ENCODE results near the gene RPH3AL.

The RPH3AL gene

GRCh38 chr17:353213-353837 lies 718 bp upstream of the RPH3AL start:
- no peaks in the 10 kb centered on the region for H3K27me3 ChIP-seq (replicated peaks; ENCODE audit: control insufficient read depth, insufficient read depth, low read length, poor library complexity, severe bottlenecking)
- no peak overlapping the region for H3K27ac ChIP-seq (ENCODE audit: insufficient read depth, low read length, poor library complexity, severe bottlenecking)
- no peak for DNase-seq
- H3K4me3 ChIP-seq (ENCODE audit: insufficient read depth, low read depth, low read length, poor library complexity, severe bottlenecking), result no peak overlapping the region
- H3K4me1 ChIP-seq (ENCODE audit: control insufficient read depth, insufficient read depth, low read length, poor library complexity, severe bottlenecking), result no peaks in the 10 kb centered on the region
- H3K36me3 ChIP-seq (ENCODE audit: control insufficient read depth, insufficient read depth, low read length), result no peaks in the 10 kb centered on the region
- no peaks in the 10 kb centered on the region for H3K9me3 ChIP-seq (ENCODE audit: control insufficient read depth, low read length)

GRCh38 chr17:351875-352420 lies 659 bp downstream of the RPH3AL start:
- no peaks in the 10 kb centered on the region for H3K27me3 ChIP-seq (replicated peaks; ENCODE audit: control insufficient read depth, insufficient read depth, low read length, poor library complexity, severe bottlenecking)
- DNase-seq, result no peak
- H3K27ac ChIP-seq (ENCODE audit: insufficient read depth, low read length, poor library complexity, severe bottlenecking), result no peak overlapping the region
- no peaks in the 10 kb centered on the region for H3K9me3 ChIP-seq (ENCODE audit: control insufficient read depth, low read length)
- no peaks in the 10 kb centered on the region for H3K36me3 ChIP-seq (ENCODE audit: control insufficient read depth, insufficient read depth, low read length)
- H3K4me1 ChIP-seq (ENCODE audit: control insufficient read depth, insufficient read depth, low read length, poor library complexity, severe bottlenecking), result no peaks in the 10 kb centered on the region
- no peak overlapping the region for H3K4me3 ChIP-seq (ENCODE audit: insufficient read depth, low read depth, low read length, poor library complexity, severe bottlenecking)

GRCh38 chr17:351449-351738 lies 1.2 kb downstream of the RPH3AL start:
- Histone ChIP-seq H3K27ac (ENCODE audit: insufficient read depth, low read length, poor library complexity, severe bottlenecking) (no peak overlapping the region), H3K4me1 (ENCODE audit: control insufficient read depth, insufficient read depth, low read length, poor library complexity, severe bottlenecking) (no peaks in the 10 kb centered on the region), H3K9me3 (ENCODE audit: control insufficient read depth, low read length) (no peaks in the 10 kb centered on the region), H3K36me3 (ENCODE audit: control insufficient read depth, insufficient read depth, low read length) (no peaks in the 10 kb centered on the region), H3K4me3 (ENCODE audit: insufficient read depth, low read depth, low read length, poor library complexity, severe bottlenecking) (no peak overlapping the region), H3K27me3 (replicated peaks; ENCODE audit: control insufficient read depth, insufficient read depth, low read length, poor library complexity, severe bottlenecking) (no peaks in the 10 kb centered on the region)
- no peak for DNase-seq

- Histone ChIP-seq H3K27me3 (replicated peaks; ENCODE audit: control insufficient read depth, insufficient read depth, low read length, poor library complexity, severe bottlenecking) (no peaks in the 10 kb centered on the region), H3K36me3 (ENCODE audit: control insufficient read depth, insufficient read depth, low read length) (no peaks in the 10 kb centered on the region), H3K27ac (ENCODE audit: insufficient read depth, low read length, poor library complexity, severe bottlenecking) (no peak overlapping the region), H3K9me3 (ENCODE audit: control insufficient read depth, low read length) (no peaks in the 10 kb centered on the region), H3K4me3 (ENCODE audit: insufficient read depth, low read depth, low read length, poor library complexity, severe bottlenecking) (no peak overlapping the region), H3K4me1 (ENCODE audit: control insufficient read depth, insufficient read depth, low read length, poor library complexity, severe bottlenecking) (no peaks in the 10 kb centered on the region)
- DNase-seq, result no peak
These were observed 1.7 kb downstream of the RPH3AL start for GRCh38 chr17:350706-351448.

GRCh38 chr17:349666-350065 lies 2.9 kb downstream of the RPH3AL start:
- Histone ChIP-seq H3K4me3 (ENCODE audit: insufficient read depth, low read depth, low read length, poor library complexity, severe bottlenecking) (no peak overlapping the region), H3K4me1 (ENCODE audit: control insufficient read depth, insufficient read depth, low read length, poor library complexity, severe bottlenecking) (no peaks in the 10 kb centered on the region), H3K27me3 (replicated peaks; ENCODE audit: control insufficient read depth, insufficient read depth, low read length, poor library complexity, severe bottlenecking) (no peaks in the 10 kb centered on the region), H3K9me3 (ENCODE audit: control insufficient read depth, low read length) (no peaks in the 10 kb centered on the region), H3K36me3 (ENCODE audit: control insufficient read depth, insufficient read depth, low read length) (no peaks in the 10 kb centered on the region), H3K27ac (ENCODE audit: insufficient read depth, low read length, poor library complexity, severe bottlenecking) (no peak overlapping the region)
- DNase-seq, result no peak

GRCh38 chr17:348692-349425 lies 3.7 kb downstream of the RPH3AL start:
- Histone ChIP-seq H3K4me1 (ENCODE audit: control insufficient read depth, insufficient read depth, low read length, poor library complexity, severe bottlenecking) (no peaks in the 10 kb centered on the region), H3K36me3 (ENCODE audit: control insufficient read depth, insufficient read depth, low read length) (no peaks in the 10 kb centered on the region)

GRCh38 chr17:348012-348411 lies 4.6 kb downstream of the RPH3AL start:
- no peaks in the 10 kb centered on the region for H3K4me1 ChIP-seq (ENCODE audit: control insufficient read depth, insufficient read depth, low read length, poor library complexity, severe bottlenecking)
- no peaks in the 10 kb centered on the region for H3K9me3 ChIP-seq (ENCODE audit: control insufficient read depth, low read length)

More at GRCh38 chr17:348692-349425, 3.7 kb downstream of the RPH3AL start:
- Histone ChIP-seq H3K9me3 (ENCODE audit: control insufficient read depth, low read length) (no peaks in the 10 kb centered on the region), H3K27me3 (replicated peaks; ENCODE audit: control insufficient read depth, insufficient read depth, low read length, poor library complexity, severe bottlenecking) (no peaks in the 10 kb centered on the region), H3K27ac (ENCODE audit: insufficient read depth, low read length, poor library complexity, severe bottlenecking) (no peak overlapping the region), H3K4me3 (ENCODE audit: insufficient read depth, low read depth, low read length, poor library complexity, severe bottlenecking) (no peak overlapping the region)
- DNase-seq, result no peak

GRCh38 chr17:347309-347899 lies 5.2 kb downstream of the RPH3AL start:
- Histone ChIP-seq H3K4me3 (ENCODE audit: insufficient read depth, low read depth, low read length, poor library complexity, severe bottlenecking) (no peak overlapping the region), H3K27ac (ENCODE audit: insufficient read depth, low read length, poor library complexity, severe bottlenecking) (no peak overlapping the region), H3K36me3 (ENCODE audit: control insufficient read depth, insufficient read depth, low read length) (no peaks in the 10 kb centered on the region), H3K4me1 (ENCODE audit: control insufficient read depth, insufficient read depth, low read length, poor library complexity, severe bottlenecking) (no peaks in the 10 kb centered on the region), H3K27me3 (replicated peaks; ENCODE audit: control insufficient read depth, insufficient read depth, low read length, poor library complexity, severe bottlenecking) (no peaks in the 10 kb centered on the region), H3K9me3 (ENCODE audit: control insufficient read depth, low read length) (no peaks in the 10 kb centered on the region)
- DNase-seq, result no peak

More at GRCh38 chr17:348012-348411, 4.6 kb downstream of the RPH3AL start:
- no peak for DNase-seq
- no peaks in the 10 kb centered on the region for H3K36me3 ChIP-seq (ENCODE audit: control insufficient read depth, insufficient read depth, low read length)
- no peak overlapping the region for H3K27ac ChIP-seq (ENCODE audit: insufficient read depth, low read length, poor library complexity, severe bottlenecking)
- H3K4me3 ChIP-seq (ENCODE audit: insufficient read depth, low read depth, low read length, poor library complexity, severe bottlenecking), result no peak overlapping the region
- H3K27me3 ChIP-seq (replicated peaks; ENCODE audit: control insufficient read depth, insufficient read depth, low read length, poor library complexity, severe bottlenecking), result no peaks in the 10 kb centered on the region

GRCh38 chr17:345992-346785 lies 6.4 kb downstream of the RPH3AL start:
- Histone ChIP-seq H3K36me3 (ENCODE audit: control insufficient read depth, insufficient read depth, low read length) (no peaks in the 10 kb centered on the region), H3K27ac (ENCODE audit: insufficient read depth, low read length, poor library complexity, severe bottlenecking) (no peak overlapping the region), H3K9me3 (ENCODE audit: control insufficient read depth, low read length) (no peaks in the 10 kb centered on the region), H3K4me1 (ENCODE audit: control insufficient read depth, insufficient read depth, low read length, poor library complexity, severe bottlenecking) (no peaks in the 10 kb centered on the region), H3K27me3 (replicated peaks; ENCODE audit: control insufficient read depth, insufficient read depth, low read length, poor library complexity, severe bottlenecking) (no peaks in the 10 kb centered on the region), H3K4me3 (ENCODE audit: insufficient read depth, low read depth, low read length, poor library complexity, severe bottlenecking) (no peak overlapping the region)
- no peak for DNase-seq
